ENCODE data around the gene SDHA. TPM values are rescaled to one million over a fixed set of nuclear protein-coding genes. Genes with fewer than 3 reads are reported as not detected.

SDHA gene
- total RNA-seq, 1 experiment from 2014 or later = 134 TPM

GRCh38 chr5:172841-173251, 45.3 kb upstream of the SDHA start:
- ChIA-PET RAD21 (ENCODE audit: low non-redundant PET in 1 of 2, low total read pairs in 2 of 2, uncharacterized antibody in 2 of 2, unreplicated experiment in 2 of 2) (no interaction called here), POLR2A (no interaction called here), CTCF (no interaction called here)
- Histone ChIP-seq H3K27me3 (ENCODE audit: insufficient read depth, low read length) (no peaks in the 10 kb centered on the region), H3K4me1 (ENCODE audit: control insufficient read depth in 1 of 2, insufficient read depth in 2 of 2, low read length in 2 of 2) (peaks cover 0 to 6% of the 10 kb centered on the region in 2 experiments; a peak in 2 of 4 replicates), H3K9ac (ENCODE audit: low read length) (no peak overlapping the region), H3K36me3 (ENCODE audit: control insufficient read depth in 1 of 2, insufficient read depth in 2 of 2, low read length in 2 of 2) (no peaks in the 10 kb centered on the region), H4K20me1 (ENCODE audit: insufficient read depth) (no peaks in the 10 kb centered on the region), H3K9me3 (ENCODE audit: control insufficient read depth in 1 of 2, insufficient read depth in 1 of 2, low read depth in 1 of 2, low read length in 2 of 2) (no peaks in the 10 kb centered on the region), H3K27ac (ENCODE audit: low read depth, low read length) (no peak overlapping the region), H2AFZ (ENCODE audit: low read depth, low read length, poor library complexity, severe bottlenecking) (no peak overlapping the region), H3K4me2 (ENCODE audit: low read length) (no peak overlapping the region), H3K79me2 (ENCODE audit: insufficient read depth, low read length) (no peaks in the 10 kb centered on the region), H3K4me3 (replicated peaks in 1 of 2; ENCODE audit: low read depth in 1 of 2, low read length in 2 of 2) (no peak overlapping the region), H3K9me2 (ENCODE audit: insufficient read depth) (no peaks in the 10 kb centered on the region)
- DNase-seq (ENCODE audit: low read depth, low spot score) (no peak), ATAC-seq (no peak)
- no peak for TF ChIP-seq ZNF274 (IDR thresholded peaks at IDR 0.05; ENCODE audit: low read depth, low read length)
- no peak for TF ChIP-seq ELF1 (IDR thresholded peaks at IDR 0.05; ENCODE audit: borderline replicate concordance, low read depth)
- no peak for TF ChIP-seq MAX (IDR thresholded peaks at IDR 0.05)
- no peak for TF ChIP-seq JUND (IDR thresholded peaks at IDR 0.05)
- TF ChIP-seq CBX3 (IDR thresholded peaks at IDR 0.05; ENCODE audit: low read depth) = no peak
- TF ChIP-seq ATF3 (IDR thresholded peaks at IDR 0.05) = no peak
- TF ChIP-seq EZH2phosphoT487 (IDR thresholded peaks at IDR 0.05; ENCODE audit: borderline replicate concordance) = no peak
- TF ChIP-seq EZH2 (IDR thresholded peaks at IDR 0.05) = no peak
- TF ChIP-seq SIN3A (IDR thresholded peaks at IDR 0.05; ENCODE audit: low read depth) = no peak
- TF ChIP-seq POLR2AphosphoS5 (IDR thresholded peaks at IDR 0.05; ENCODE audit: low read depth, low read length) = no peak
- no peak for TF ChIP-seq EGR1 (IDR thresholded peaks at IDR 0.05; ENCODE audit: low read depth)
- TF ChIP-seq SRF (IDR thresholded peaks at IDR 0.05; ENCODE audit: low read depth) = no peak
- TF ChIP-seq CEBPB (IDR thresholded peaks at IDR 0.05; ENCODE audit: low read depth) = no peak
- TF ChIP-seq YY1 (IDR thresholded peaks at IDR 0.05; ENCODE audit: extremely low read depth, insufficient replicate concordance, low read depth, low read length) = no peak
- TF ChIP-seq REST (IDR thresholded peaks at IDR 0.05; ENCODE audit: low read depth) = no peak
- intact Hi-C loops (cut with micrococcal nuclease) = no loop called here
- BruUV-seq (replicated peaks) = no TSS peak

Data from HCT116 (cell line).